Medulla oblongata (tissue), 1 donor: Measurements from ENCODE around the gene MSRB2.
"Not testable (repeated sequence)": the region's sequence is repeated elsewhere in the genome, so short reads cannot be mapped to it uniquely, and the experiment has no call there.

Experiments
- DNase-seq: peaks from one replicate; pipeline ENCODE4 v3.0.0-alpha.2; 2015; ENCODE audit errors: extremely low spot score

The MSRB2 gene

DNA sequence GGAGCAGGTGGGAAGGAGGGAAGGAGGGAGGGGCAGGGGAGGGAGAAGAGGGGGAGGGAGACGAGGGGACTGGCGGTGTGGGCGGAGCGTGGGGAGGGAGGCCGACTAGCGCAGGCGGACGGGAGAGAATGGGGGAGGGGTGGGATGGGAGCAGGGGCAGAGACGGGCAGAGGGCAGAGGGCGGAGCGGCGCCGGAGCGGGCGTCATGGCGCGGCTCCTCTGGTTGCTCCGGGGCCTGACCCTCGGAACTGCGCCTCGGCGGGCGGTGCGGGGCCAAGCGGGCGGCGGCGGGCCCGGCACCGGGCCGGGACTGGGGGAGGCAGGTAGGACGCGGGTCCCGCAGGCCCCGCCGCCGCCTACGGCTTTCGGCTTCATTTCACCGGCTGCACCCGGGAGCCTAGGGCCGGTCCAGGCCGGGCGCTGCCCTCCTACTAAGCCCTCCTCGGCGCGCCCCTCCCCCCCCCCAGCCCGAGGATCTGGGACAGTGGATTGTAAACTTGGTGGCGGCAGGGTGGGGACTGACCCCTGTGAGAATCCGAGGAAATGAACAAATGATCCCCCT, at the start of gene MSRB2:
Gene MSRB2 (plus strand): TSS at position 176 of the 562 bp plus-strand sequence. CDS start 30 bp downstream, at position 206.
- peak; percentile 97 for DNase-seq

DNA sequence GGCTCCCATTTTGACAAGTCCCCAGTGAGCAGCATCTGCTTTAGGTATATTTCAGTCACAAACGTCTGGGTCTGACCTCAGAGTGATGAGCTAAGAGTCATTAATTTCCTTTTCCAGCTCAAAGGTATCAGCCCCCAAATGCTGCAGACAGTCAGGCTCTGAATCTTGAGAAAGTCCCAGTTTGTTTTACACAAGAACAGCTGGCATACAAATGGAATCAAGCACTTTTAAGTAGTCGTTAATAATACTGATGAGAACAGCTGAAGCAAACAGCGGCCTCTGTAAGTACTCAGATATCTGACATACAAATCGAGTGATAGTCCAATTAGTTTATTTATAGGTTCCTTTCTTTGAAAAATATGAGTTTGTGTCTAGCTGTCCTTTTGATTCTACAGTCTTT, 49.4 kb upstream of the MSRB2 start:
- no peak for DNase-seq

DNA sequence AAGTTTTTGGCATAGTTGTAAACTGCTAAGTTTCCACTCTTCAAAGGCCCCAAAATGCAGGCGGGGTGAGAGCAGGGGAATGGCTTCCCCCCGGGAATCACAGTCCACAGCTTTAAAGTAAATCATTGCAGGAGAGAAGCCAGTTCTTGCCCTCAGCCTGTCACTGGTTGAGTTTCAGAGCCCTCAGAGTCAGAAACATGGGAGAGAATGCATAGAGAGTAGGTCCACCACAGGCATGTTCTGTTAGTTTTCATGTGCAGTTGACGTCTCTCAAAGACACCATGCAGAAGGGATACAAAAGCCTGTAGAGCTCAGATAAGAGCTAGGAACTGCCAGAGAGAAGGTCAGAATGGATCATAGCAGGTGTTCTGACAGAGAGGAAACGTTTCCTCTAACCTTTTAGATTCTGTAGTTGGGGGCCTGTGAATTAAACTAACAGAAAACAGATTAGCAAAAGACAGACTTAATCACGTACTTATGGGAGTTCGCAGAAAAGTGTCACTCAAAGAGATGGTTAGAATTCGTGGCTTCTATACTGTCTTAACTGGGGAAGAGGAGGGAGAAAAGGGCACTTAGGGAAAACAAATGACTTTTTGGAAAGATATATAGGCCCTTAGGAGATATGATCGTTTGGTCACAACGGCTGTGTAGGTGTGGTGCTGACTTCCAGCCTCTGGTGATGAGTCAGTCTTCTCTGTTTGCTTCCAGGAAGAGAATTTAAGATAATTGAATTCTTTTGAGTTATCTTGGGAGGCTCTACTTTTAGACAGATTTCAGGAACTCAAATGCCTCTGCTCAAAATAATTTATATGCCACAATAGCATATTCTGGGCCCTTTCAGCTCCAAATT, 48.0 kb upstream of the MSRB2 start:
- DNase-seq, result no peak

DNA sequence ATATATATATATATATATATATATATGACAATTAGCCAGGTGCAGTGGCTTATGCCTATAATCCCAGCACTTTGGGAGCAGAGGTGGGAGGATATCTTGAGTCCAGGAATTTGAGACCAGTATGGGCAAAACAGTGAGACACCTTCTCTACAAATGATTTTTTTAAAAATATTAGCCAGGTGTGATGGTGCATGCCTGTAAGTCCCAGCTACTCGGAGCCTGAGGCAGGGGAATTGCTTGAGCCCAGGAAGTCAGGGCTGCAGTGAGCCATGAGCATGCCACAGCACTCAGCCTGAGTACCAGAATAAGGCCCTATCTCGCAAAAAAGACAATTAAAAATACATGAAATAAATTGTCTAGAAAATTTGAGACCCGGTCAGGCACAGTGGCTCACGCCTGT, 47.2 kb upstream of the MSRB2 start:
- no peak for DNase-seq

DNA sequence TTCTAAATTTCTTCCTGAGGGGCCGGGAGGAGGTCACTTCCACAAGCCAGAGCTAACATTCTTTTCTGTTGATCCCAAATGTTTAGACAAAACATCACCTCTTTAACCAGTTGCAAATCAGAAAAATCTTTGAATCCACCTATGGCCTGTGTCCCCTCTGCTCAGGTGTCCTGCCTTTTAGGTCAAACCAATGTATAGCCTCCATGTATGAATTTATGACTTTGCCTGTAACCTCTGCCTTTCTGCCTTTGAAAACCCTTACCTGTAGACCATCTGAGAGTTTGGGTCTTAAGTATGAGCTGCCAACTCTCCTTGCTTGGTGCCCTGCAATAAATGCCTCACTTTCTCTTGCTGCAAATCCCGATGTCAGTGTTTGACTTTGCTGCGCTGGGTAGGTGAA, 44.1 kb upstream of the MSRB2 start:
- no peak for DNase-seq

DNA sequence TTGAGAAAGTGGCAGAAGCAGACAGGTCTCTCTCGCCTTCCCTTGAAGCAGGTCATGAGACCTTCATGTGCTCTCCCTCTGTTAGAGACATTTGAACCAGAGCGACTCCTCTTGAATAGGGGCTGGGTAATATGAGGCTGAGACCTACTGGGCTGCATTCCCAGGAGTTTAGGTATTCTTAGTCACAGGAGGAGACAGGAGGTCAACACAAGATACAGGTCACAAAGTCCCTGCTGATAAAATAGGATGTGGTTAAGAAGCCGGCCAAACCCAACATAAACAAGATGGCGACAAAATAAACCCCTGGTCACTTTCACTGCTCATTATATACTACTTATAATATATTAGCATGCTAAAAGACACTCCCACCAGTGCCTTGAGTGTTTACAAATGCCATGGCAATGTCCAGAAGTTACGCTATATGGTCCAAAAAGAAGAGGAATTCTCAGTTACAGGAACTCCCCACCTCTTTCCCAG, 43.5 kb upstream of the MSRB2 start:
- DNase-seq, result no peak

DNA sequence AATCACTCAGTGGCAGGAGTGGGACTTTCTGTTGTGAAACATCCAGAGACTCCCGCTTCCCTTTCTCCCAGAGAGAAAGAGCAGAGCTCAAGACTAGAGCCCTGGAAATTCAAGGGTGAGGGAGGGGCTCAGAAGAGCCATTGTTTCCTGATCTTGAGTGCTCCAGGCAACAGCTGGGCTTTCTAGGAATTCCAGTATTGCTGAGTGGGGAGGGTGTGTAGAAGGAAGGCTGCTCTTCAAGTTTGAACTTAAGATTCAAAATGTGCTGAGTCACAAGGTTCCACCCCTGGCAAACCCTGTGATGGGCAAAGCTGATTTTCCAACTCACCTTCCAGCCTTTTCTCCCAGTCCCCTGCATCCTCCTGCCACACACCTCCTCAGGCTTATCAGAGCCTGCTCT, 42.3 kb upstream of the MSRB2 start:
- DNase-seq, result no peak

DNA sequence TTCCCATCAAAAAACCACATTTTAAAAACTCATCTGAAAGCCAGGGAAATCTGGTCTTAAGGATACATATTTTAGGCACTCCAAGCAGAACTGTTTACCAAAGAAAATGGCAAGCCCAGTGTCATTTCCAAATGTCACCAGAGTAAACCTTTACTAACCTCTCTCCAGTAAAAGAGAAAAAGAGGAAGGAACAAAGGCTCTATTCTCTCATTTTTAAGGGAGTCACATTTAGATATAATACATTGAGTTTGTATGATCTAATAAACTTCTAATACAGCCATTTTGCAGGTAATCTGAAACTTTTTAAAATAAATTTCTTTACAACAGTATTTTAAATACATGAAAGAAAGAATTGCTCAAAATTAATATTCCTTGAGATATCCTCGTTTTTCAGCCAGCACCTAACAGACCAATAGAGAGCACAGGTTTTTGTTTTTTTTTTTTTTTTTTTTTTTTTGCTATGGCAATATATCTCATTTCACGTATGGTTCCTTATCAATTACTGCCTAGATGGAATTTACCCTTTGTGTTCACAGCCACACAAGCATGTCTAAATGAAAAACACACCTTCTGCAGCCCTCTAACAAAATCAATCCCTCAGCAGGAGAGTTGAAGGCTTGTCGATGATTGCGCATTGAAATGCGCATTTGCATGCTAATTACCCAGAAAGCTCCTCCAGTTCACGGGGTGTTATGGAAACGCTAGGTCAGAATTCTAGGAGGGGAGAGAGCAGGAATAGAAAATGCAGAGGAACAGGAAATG, 39.8 kb upstream of the MSRB2 start:
- no peak for DNase-seq

DNA sequence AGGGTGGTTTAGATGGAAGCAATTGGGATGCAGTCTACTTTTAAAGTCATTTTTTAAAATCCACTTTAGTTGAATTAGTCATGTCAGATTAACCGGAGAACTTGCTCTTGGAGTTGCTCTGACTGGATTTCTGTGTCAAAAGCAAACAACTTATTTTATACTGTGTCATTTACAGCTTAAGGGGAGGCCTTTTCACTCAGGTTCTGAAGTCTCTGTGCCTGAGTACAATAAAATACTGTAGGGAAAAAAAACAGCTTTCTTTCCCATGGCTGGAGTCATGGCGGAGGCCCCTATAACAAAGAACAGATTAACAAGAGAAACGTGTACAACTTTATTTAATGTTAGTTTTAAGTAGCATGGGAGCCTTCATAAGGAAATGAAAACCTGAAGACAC, 39.2 kb upstream of the MSRB2 start:
- no peak for DNase-seq

DNA sequence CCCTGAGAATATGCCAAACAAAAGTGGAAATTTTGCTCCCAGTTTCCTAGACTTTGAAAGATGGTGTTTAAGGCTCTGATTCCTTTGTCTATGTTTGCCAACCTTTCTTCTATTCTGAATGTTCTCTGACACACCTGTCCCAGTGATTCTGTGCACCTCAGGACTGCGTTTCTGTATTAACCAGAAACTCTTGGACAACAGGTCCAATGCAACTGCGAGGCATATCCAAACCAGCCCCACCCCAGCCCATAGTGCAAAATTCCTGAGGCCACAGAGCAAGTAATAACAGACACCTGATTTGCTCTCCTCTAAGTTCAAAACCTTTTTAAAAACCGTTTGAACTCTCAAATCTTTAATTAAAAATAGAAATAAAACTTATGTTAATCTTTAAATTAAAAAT, 37.0 kb upstream of the MSRB2 start:
- DNase-seq, result no peak

DNA sequence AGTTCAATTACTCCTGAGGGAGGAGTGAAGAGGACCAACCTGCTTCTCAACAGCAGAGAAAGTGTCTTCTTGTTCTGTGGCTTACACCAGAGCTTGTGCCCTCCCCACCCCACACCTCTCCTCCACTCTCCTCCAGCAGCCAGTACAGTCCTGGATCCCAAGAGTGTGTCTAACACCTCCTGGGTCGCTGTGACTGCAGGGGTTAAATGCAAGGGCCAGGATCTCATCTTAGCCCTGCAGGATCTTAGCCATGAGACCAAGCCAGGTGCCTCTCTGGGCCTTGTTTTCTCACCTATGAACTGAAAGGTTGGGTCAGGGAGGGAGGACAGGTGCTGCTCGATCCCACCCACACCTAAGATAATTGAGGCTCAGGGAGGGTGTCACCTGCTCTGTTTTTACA, 34.5 kb upstream of the MSRB2 start:
- DNase-seq, result no peak

DNA sequence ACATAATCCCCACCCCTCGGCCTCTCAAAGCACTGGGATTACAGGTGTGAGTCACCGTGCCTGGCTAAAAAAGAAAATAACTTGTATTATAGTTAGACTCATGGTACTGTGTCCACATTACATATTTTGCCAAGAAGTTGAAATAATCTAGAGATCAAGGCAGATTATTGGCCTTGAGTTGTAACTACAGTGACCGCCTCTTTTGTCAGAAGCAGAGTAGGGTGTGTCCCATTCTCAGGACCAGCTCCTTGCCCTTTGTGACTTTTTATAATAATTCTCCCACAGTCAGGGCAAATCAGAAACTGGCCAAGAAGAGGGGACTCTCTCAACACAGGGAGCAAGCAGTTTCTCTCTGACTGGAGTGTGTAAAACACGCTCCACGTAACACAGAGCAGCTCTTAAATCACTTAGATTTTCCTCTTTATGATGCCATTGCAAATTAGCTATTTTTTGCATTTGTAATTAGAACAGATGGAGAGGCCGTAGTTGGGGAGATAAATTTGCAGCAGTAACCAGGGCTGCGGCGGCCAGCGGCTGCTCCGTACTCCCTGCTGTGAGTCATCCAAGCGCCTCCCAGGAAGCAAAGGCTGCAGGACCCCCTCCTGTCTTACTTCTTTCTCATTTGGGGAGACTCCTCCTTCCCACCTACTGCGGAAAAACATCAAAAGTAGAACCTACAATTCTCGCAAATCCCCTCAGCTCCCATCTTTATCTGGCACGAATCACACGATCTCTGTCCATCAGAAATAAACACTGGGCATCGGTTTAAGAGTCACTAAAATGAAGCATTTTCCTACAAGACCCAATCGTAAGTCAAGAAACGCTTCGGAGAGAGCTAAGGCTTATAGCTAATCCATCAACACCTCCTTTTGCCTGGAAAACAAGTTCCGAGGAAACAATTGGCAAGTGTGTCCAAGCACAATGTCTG, 32.1 kb upstream of the MSRB2 start:
- no peak for DNase-seq

DNA sequence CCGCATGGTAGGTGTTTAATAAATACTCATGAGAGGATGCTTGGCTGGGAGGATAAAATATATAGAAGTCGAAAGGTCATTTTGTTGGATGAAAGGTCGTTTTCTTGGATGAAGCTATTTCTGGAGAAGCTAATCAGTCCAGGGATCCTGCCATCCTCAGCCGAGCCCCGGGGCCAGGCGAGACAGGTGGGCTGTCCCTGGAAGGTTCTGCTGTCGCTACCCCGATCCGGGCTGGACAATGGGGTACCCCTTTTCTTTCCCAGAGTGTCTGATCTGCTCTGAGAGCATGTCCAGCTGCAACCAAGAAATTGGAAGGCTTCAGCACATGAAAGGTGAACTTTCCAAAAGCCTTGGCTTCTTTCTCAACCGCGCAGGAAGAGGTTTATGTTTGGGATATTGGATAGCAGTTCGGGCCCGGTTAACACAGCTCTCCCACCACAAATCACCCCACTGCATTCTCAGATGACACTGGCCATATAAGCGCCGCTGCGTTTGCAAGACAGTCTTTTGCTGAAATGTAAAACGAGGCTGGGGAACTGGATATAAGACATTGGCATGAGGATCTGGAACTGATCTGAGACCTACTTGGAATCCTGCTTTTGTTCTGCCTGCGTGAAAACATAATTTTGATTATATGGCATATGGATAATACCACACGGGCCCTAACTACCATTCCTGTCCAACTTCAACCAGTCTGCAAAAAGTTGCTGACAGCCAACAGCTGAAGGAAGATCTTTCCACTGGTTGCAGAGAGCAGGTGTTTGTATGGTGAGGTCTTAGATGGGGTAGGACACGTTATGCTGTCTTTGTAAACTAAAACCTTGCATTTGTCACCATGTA, 31.2 kb upstream of the MSRB2 start:
- DNase-seq, result no peak

DNA sequence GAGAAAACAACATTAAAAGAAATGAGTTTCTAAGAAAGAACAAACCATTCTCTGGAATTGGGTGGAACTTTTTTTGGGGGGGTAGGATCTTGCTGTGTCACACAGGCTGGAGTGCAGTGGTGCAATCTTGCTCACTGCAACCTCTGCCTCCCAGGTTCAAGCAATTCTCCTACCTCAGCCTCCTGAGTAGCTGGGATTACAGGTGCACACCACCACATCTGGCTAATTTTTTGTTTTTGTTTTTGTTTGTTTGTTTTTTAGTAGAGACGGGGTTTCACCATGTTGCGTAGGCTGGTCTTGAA, 30.6 kb upstream of the MSRB2 start:
- DNase-seq, result not testable (repeated sequence)

DNA sequence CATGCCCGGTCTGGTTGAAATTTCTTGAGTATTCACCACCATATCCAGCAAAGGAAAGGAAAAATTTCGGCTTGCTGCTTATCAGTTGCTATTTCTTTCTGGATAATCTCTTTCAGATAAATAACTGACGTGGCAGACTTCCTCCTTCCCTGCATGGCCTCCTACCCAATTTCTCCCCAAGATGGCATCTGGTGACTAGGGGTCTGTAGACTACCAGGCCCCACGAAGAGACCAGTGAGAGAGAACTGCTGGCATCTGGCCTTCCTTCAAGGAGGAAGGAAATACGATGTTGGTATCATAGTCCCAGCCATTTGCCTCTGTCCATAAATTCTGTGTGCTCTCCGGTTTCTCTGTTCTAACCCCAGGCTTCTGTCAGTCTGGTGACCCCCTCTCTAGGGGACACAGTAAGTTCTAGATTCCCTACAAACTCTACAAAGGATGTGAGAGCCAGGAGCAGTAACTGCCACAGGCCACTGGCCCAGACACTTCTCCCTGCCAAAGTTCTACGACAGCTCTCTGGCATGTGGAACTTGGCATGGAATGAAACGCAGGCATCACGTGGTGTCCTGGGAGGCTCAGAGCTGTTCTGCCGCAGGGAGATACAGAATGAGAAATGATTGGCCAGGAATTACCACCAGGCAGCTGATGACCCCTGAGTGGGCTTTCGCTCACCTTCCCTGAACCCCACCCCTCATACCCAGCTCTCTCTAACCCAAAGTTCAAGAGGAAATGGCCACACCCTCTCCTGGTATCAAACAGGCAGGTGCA, 30.0 kb upstream of the MSRB2 start:
- DNase-seq, result peak; percentile 96

DNA sequence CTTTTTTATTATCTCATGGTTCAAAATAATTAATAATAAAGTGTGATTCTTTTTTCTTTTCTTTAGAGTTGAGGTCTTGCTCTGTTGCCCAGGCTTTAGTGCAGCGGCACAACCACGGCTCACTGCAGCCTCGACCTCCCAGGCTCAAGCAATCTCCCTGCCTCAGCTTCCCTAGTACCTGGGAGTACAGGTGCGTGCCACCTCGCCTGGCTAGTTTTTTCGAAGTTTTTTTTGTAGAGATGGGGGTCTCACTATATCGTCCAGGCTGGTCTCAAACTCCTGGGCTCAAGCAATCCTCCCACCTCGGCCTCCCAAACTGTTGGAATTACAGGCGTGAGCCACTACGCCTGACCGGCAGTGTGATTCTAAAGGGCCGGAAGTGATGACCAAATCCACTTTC, 28.0 kb upstream of the MSRB2 start:
- no peak for DNase-seq

DNA sequence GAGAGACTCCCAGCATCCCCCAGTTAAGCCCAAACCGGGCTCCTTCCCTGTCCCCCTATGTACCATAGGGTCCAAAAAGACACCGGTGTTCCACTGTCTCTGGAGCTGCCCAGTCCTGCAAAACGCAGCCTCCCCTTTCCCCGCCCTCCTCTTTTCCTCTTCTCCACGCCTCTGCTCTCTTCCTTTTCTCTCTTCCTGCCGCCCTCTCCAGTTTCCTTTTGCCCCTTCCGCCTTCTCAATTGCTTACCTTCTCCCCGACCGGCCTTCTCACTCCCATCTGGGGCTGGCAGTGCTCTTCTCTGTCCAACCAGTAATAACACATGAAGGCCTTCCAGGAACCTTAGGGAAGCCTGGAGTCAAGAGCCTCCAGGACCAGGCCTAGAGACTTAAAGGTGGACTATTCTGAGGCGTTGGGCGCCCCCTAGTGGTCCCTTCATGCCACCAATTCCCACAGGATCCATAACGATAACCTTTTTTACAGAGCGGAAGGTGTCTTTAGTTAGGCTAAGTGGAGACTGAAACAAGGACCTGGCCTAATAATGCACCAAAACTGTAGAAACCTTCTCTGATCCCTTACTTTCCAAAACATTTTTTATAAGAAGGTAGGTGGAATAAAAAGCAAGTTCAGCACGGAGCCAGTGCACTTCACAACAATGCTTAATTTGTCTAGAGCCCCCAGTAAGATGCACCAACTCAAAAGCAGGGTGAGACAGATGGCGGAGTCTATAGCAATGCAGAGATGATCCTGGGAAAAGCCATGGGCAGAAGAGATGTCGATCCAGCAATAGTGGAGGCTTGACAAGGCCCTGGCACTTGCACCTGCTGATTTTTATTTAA, 27.2 kb upstream of the MSRB2 start:
- peak; percentile 91 for DNase-seq

DNA sequence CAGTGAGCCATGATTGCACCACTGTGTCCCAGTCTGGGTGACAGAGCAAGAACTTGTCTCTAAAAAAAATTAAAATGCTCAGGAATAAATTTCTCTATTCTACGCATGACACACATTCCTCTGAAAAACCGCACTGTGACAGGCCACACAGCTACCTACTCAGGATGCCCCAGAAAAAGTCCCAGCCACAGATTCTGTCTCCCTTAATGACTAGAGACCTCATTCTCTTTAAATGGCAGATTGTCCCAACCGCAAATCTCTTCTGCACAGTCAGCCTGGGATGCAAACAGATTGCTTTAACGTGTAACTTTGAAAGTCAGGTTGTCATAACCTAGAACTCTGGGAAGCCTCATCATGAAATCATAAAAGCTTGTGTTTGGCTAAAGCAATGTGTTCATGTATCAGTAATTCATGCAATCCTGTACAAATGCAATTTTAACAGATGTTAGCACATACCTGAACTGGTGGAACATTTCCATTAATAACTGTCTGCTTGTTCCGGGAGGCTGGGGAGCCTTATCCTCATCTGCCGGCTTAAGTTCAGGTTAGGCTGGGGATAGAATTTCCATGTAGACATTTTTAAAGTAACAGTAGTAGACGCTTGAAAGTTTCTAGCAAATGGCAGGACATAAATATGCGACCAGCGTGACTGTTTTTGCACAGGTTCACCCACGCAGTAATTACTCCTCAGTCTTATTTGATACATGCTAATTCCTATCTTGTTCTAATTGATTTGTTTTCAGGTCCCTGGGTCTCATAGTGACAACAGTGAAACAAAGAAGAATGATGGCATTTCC, 26.2 kb upstream of the MSRB2 start:
- DNase-seq, result no peak
